Measurements from ENCODE around the gene TBC1D24.
A peak's percentile ranks its signal among the peaks of the same experiment; 100 is the strongest.
"Not testable (repeated sequence)": the region's sequence is repeated elsewhere in the genome, so short reads cannot be mapped to it uniquely, and the experiment has no call there.

TBC1D24 gene

DNA sequence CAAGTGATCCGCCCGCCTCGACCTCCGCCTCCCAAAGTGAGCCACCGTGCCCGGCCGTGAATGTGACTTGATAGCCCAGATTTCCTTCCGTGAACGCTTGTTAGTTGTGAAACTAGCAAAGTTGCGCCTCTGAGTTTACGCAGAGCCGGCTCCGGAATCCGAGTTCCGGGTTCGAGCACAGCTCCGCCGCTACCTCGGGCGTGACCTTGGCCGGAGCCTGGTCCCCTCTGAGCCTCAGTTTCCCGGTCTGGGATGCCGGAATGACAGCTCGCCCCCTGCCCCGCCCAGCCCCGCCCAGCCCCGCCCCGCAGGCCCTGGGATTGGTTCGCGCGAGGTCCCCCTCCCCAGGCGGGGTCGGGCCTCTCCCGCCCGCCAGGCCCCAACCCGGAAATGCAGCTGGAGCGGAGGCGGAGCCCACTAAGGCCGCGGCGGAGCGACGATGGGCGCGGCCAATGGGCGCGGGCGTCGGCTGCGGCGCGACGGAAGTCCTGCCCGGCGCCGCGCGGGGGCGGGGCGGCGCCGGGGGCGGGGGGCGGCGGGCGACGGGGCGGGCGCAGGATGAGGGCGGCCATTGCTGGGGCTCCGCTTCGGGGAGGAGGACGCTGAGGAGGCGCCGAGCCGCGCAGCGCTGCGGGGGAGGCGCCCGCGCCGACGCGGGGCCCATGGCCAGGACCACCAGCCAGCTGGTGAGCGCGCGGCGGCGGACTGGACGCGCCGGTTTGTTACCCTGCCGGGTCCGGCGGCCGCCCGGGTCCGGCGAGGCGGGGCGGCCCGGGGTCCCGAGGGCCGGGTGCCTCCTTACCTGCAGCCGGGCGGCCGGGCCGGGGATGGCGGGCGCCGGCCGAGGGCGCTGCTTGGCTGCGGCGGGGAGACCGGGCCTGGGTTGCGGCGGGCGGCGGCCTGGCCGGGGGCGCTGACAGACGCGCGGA lies 62.8 kb downstream of the TBC1D24 start, which contains the start of gene PDPK1:
Gene PDPK1, plus strand, starts transcription at position 571 of the 929 bp plus-strand sequence. Its CDS starts 92 bp downstream, at position 663.
- TF ChIP-seq POLR2A (IDR thresholded peaks at IDR 0.05; ENCODE audit: extremely low read depth, insufficient read length) (peak; percentile 42), MYC (IDR thresholded peaks at IDR 0.05; ENCODE audit: low read depth, low read length) (peak; percentile 30; the same call in 1 of the 2 replicates)
- TF ChIP-seq, protein P1, sequence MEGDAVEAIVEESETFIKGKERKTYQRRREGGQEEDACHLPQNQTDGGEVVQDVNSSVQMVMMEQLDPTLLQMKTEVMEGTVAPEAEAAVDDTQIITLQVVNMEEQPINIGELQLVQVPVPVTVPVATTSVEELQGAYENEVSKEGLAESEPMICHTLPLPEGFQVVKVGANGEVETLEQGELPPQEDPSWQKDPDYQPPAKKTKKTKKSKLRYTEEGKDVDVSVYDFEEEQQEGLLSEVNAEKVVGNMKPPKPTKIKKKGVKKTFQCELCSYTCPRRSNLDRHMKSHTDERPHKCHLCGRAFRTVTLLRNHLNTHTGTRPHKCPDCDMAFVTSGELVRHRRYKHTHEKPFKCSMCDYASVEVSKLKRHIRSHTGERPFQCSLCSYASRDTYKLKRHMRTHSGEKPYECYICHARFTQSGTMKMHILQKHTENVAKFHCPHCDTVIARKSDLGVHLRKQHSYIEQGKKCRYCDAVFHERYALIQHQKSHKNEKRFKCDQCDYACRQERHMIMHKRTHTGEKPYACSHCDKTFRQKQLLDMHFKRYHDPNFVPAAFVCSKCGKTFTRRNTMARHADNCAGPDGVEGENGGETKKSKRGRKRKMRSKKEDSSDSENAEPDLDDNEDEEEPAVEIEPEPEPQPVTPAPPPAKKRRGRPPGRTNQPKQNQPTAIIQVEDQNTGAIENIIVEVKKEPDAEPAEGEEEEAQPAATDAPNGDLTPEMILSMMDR (IDR thresholded peaks at IDR 0.05; ENCODE audit: low read depth, low read length): no peak
- TF ChIP-seq, protein P2, sequence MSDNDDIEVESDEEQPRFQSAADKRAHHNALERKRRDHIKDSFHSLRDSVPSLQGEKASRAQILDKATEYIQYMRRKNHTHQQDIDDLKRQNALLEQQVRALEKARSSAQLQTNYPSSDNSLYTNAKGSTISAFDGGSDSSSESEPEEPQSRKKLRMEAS (IDR thresholded peaks at IDR 0.05; ENCODE audit: low read depth, low read length): no peak
- H3K4me3 ChIP-seq (ENCODE audit: low read depth, low read length): peak within 1 kb of the TSS; percentile 68
- peak; percentile 95 for DNase-seq (ENCODE audit: low read depth)

DNA sequence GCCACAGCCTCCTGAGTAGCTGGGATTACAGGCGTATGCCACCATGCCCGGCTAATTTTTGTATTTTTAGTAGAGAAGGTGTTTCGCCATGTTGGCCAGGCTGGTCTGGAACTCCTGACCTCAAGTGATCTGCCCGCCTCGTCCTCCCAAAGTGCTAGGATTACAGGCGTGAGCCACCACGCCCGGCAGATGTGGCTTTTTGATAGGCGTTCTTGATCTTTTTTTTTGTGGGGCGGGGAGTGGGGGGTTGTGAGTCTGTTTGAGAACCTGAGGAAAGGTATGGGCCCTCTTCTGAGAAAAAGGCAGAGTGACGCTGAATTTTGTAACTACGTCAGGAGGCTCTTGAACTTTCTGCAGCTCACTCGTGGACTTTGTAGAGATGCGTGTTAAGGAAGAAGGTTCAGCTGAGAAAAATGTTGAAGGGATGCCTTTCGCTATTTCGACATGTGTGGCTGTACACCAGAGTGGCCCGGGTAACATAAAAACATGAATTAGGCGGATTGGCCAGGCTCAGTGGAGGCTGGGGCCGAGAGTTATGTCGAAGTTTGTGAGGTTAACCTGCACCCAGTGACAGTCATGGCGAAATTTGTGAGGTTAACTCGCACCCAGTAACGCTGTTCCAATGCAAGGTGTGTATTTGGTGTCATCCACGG lies 64.4 kb downstream of the TBC1D24 start:
- DNase-seq (ENCODE audit: low read depth): not testable (repeated sequence)
- peak overlapping the region; percentile 25 for H3K4me3 ChIP-seq (ENCODE audit: low read depth, low read length)

DNA sequence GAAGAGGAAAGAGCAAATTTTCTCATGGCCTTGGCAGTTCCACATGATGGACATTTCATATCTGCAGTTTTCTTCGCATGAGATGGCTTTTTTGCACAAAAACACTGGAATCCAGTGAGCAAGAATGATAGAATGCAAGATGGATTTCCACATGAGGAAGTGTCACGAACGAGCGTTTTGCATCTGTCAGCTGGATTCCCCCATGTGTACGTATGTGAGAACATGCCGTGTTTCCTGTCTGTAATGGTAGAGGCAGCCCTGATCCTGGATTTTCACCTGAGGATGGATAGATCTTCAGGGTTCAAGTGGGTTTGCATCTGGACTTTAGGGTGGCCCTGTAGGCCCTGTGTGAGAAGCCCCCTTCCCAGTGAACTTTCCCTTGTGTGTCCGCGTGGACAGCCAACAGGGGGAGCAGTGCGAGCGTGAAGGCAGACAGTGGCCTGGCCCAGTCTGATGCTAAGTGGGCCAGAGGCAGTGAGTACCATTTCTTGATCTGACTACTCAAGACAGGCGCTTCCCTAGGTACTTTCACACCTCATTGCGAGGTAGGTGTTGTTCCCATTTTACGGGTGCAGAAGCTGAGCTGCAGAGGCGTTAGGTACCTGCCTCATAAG lies 65.0 kb downstream of the TBC1D24 start:
- not testable (repeated sequence) for H3K4me3 ChIP-seq (ENCODE audit: low read depth, low read length); DNase-seq (ENCODE audit: low read depth)
- TF ChIP-seq, protein P1 (IDR thresholded peaks at IDR 0.05; ENCODE audit: low read depth, low read length): peak; percentile 7

DNA sequence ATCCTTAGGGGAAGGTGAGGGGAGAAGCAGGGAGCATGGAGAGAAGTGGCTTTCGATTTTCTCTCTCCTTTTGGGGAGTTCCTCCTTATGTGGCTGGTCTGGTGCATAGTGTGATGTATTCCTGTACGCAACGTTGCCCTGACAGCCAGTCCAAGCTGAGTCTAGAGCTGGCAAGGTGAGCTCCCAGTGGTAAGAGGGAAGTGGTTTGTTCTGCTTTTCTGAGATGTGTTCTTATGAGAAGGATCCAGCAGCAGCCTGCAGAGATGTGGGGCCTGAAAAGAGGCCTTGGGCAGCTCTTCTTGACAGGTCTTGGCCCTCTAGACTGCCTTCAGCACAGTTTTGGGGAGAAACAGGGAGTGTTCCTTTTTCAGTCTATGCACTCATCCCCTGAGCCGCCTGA lies 66.0 kb downstream of the TBC1D24 start:
- DNase-seq (ENCODE audit: low read depth): not testable (repeated sequence)

DNA sequence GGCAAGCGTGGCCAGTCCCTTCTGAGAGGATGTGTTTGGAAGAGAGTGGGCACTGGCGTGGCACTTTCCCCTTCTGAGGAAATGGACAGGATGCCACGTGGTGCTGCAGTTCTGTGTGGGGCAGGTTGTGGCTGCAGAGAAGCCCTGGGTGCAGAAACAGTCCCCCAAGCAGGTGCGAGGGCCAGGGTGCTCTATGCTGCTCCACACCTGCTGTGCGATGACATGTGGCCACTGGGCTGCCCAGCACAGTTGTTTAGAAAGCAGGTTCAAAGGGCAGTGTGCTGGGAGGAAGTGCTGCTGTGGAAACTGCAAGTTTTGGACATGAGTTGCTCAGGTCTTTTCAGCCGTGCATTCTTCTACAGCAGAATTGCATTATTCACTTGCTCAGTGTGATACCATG lies 66.5 kb downstream of the TBC1D24 start:
- not testable (repeated sequence) for H3K4me3 ChIP-seq (ENCODE audit: low read depth, low read length); DNase-seq (ENCODE audit: low read depth)

More for the DNA sequence above, 66.0 kb downstream of the TBC1D24 start:
- H3K4me3 ChIP-seq (ENCODE audit: low read depth, low read length): not testable (repeated sequence)

DNA sequence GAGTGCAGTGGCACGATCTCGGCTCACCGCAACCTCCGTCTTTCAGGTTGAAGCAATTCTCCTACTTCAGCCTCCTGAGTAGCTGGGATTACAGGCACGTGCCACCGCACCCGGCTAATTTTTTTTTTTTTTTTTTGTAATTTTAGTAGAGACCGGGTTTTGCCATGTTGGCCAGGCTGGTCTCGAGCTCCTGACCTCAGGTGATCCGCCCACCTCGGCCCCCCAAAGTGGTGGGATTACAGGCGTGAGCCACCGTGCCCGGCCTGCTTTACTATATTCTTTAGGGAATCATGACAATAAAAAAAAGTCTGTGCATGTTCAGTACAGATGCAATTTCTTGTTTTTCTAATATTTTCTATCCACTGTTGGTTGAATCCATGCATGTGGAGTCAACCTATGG lies 68.8 kb downstream of the TBC1D24 start:
- not testable (repeated sequence) for H3K4me3 ChIP-seq (ENCODE audit: low read depth, low read length); DNase-seq (ENCODE audit: low read depth)

DNA sequence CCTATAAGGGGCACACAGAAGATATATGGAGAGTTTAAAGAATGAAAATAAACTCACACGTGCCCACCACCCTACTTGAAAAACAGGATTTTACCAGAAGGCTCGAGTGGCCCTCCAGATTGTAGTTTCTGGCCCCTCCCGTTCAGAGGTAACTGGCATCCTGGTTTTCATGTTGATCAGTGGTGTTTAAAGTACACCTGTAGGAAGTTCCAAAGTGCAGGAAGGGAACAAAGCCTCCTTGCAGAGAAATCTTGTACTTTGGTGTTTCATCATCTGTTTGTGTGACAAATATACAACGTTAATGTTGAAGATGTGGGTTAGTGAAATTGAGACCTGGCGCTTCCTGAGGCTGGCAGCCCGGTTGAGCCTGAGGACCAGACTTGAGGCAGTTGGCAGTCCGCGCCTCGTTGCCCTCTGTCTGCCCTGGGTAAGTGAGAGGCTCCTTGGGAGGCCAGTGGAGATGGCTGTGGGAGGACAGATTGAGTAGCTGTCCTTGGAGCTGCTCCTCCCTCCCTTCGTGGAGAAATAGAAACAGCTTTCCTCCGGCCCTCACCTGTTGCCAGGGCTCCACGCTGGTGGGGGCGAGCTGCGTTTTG lies 75.5 kb downstream of the TBC1D24 start:
- DNase-seq (ENCODE audit: low read depth); H3K4me3 ChIP-seq (ENCODE audit: low read depth, low read length): not testable (repeated sequence)

DNA sequence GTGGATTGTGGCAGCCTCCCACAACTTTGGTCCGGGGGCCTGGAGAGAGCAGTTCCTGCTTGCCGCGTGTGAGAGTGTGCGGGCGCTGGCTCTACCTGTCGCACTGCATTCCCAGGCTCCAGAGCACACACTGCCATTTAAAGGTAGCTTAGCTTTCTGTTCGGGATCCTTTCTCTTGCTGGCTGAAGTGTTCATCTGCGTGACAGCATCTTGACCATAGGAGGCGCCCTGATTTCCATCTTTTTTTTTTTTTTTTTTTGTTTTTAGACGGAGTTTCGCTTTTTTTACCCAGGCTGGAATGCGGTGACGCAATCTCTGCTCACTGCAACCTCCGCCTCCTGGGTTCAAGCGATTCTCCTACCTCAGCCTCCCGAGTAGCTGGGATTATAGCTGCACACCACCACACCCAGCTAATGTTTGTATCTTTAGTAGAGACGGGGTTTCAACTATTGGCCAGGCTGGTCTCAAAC lies 76.5 kb downstream of the TBC1D24 start:
- DNase-seq (ENCODE audit: low read depth): not testable (repeated sequence)

DNA sequence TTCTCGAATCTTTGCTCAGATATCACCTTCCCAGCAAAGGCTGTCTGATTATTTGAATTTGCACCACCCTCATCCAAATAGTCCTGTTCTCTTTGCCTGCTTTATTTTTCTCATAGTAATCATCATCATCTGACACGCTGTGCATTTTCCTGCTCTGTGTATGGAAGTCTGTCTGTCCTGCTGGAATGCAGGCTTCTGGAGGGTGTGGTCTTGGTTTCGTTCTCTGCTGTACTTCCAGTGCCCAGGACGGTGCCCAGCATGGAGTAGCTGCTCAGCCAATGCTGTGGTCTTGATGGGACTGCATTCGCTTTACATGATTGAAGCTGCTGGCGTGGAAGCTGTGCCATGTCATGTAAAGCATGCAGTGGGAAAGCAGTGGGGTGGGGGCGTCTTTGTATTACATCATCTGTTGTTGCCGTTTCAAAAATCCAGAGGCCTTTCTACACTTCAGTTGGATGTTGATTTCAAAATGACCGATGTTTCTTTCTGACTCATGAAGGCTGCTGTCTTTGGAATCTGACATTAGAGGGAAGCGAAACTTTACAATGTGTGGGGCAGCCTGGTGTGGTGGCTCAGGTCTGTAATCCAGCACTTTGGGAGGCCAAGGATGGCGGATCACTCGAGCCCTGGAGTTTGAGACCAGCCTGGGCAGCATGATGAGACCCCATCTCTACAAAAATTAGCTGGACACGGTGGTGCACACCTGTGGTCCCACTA lies 79.9 kb downstream of the TBC1D24 start:
- DNase-seq (ENCODE audit: low read depth): not testable (repeated sequence)

More for the DNA sequence above, 76.5 kb downstream of the TBC1D24 start:
- not testable (repeated sequence) for H3K4me3 ChIP-seq (ENCODE audit: low read depth, low read length)

More for the DNA sequence above, 79.9 kb downstream of the TBC1D24 start:
- not testable (repeated sequence) for H3K4me3 ChIP-seq (ENCODE audit: low read depth, low read length)
